H1 (cell line): Measurements from ENCODE around the gene RYR3. TPM values are rescaled to one million over a fixed set of nuclear protein-coding genes. Genes with fewer than 3 reads are reported as not detected.

ENCODE experiments used
- CTCF ChIA-PET: fragments of 300-600 bp; sonication (Branson Sonifier 250); formaldehyde crosslinking; loops from one replicate; lab custom pipeline; 2021; ENCODE audit not compliant: partially characterized antibody; lab: Charles Lee
- POLR2A ChIA-PET: fragments of 300-600 bp; sonication (Branson Sonifier 250); formaldehyde crosslinking; loops from one replicate; lab custom pipeline; 2021; ENCODE audit warnings: inconsistent platforms; ENCODE audit not compliant: partially characterized antibody; lab: Charles Lee
- DNase-seq, 2 experiments: peaks; one replicate each; pipeline versions ENCODE4 v3.0.0 to v3.0.0-alpha.2; 2010 to 2022; ENCODE audit warnings: low spot score in 2 of 2, low read depth in 1 of 2, mixed read lengths in 1 of 2
- FAIRE-seq: peaks from 2 replicates; lab custom pipeline; 2011; peaks lifted over from hg19 to GRCh38; lab: Jason Lieb, UNC
- H2AFZ ChIP-seq: 2 replicates; pipeline ENCODE4 v1.8.1; 2012; ENCODE audit warnings: low read length, inconsistent platforms
- H2AK5ac ChIP-seq: 2 replicates; pipeline ENCODE4 v1.6.1; 2013; ENCODE audit warnings: low read depth, low read length
- H2BK120ac ChIP-seq: replicated peaks from 2 replicates; pipeline ENCODE3; 2013; ENCODE audit warnings: low read depth, low read length, inconsistent platforms
- H2BK12ac ChIP-seq: 2 replicates; pipeline ENCODE4 v1.6.1; 2013; ENCODE audit warnings: low read depth, low read length
- H2BK15ac ChIP-seq: 2 replicates; pipeline ENCODE4 v1.6.1; 2013; ENCODE audit warnings: low read length
- H2BK20ac ChIP-seq: 2 replicates; pipeline ENCODE4 v1.6.1; 2013; ENCODE audit warnings: low read length
- H2BK5ac ChIP-seq: 2 replicates; pipeline ENCODE4 v1.6.1; 2013; ENCODE audit warnings: low read depth, low read length
- H3K14ac ChIP-seq: 2 replicates; pipeline ENCODE4 v1.6.1; 2013; ENCODE audit warnings: inconsistent platforms; ENCODE audit not compliant: insufficient read length
- H3K18ac ChIP-seq: 2 replicates; pipeline ENCODE4 v1.6.1; 2013; ENCODE audit warnings: low read length; ENCODE audit errors: extremely low read depth
- H3K23ac ChIP-seq: 2 replicates; pipeline ENCODE4 v1.6.1; 2013; ENCODE audit warnings: inconsistent platforms; ENCODE audit not compliant: insufficient read length
- H3K23me2 ChIP-seq: 2 replicates; pipeline ENCODE4 v1.6.1; 2013; ENCODE audit warnings: low read depth, low read length
- H3K27ac ChIP-seq: 2 replicates; pipeline ENCODE4 v1.6.1; 2011; ENCODE audit warnings: low read depth, low read length, inconsistent platforms
- H3K27me3 ChIP-seq, 4 experiments: replicated peaks in 1 of 4; 1 replicate in 1 of 4; 2 replicates in 3 of 4; pipeline versions ENCODE4 v1.6.1 to v1.8.1; 2011 to 2013; ENCODE audit warnings: low read length in 3 of 4, mild to moderate bottlenecking in 3 of 4, inconsistent platforms in 2 of 4, mixed read lengths in 2 of 4, moderate library complexity in 1 of 4; ENCODE audit not compliant: control insufficient read depth in 3 of 4, insufficient read depth in 3 of 4; ENCODE audit errors: extremely low read depth in 1 of 4
- H3K36me3 ChIP-seq, 4 experiments: 2 replicates each; pipeline versions ENCODE4 v1.6.1 to v1.8.1; 2011 to 2013; ENCODE audit warnings: mild to moderate bottlenecking in 4 of 4, low read length in 3 of 4, moderate library complexity in 2 of 4, control low read depth in 1 of 4, inconsistent platforms in 1 of 4; ENCODE audit not compliant: insufficient read depth in 4 of 4, control insufficient read depth in 2 of 4
- H3K4ac ChIP-seq: replicated peaks from 2 replicates; pipeline ENCODE3; 2013; ENCODE audit warnings: low read length, low read depth, mixed read lengths, inconsistent platforms; ENCODE audit not compliant: insufficient read length
- H3K4me1 ChIP-seq, 4 experiments: replicated peaks in 1 of 4; 1 replicate in 1 of 4; 2 replicates in 3 of 4; pipeline versions ENCODE4 v1.6.1 to v1.8.1; 2011 to 2013; ENCODE audit warnings: low read length in 3 of 4, inconsistent platforms in 2 of 4, mixed read lengths in 1 of 4; ENCODE audit not compliant: insufficient read depth in 4 of 4, control insufficient read depth in 3 of 4
- H3K4me2 ChIP-seq, 2 experiments: 2 replicates each; pipeline versions ENCODE4 v1.6.1 to v1.8.1; 2011 to 2013; ENCODE audit warnings: low read depth in 2 of 2, low read length in 2 of 2, control low read depth in 1 of 2, inconsistent platforms in 1 of 2, mild to moderate bottlenecking in 1 of 2; ENCODE audit not compliant: insufficient read depth in 1 of 2
- H3K4me3 ChIP-seq, 4 experiments: fragments of 200-600, 300-600 bp in 1 of 4; sonication (generic), shearing (Covaris generic), sonication (Bioruptor Twin) in 1 of 4; 2 replicates each; pipeline versions ENCODE4 v1.5.1 to v1.8.1; 2011 to 2016; ENCODE audit warnings: low read length in 4 of 4, low read depth in 3 of 4, control low read depth in 2 of 4, inconsistent platforms in 2 of 4, mild to moderate bottlenecking in 2 of 4, mixed read lengths in 1 of 4, moderate library complexity in 1 of 4; ENCODE audit not compliant: insufficient read depth in 2 of 4; ENCODE audit errors: extremely low read depth in 1 of 4
- H3K56ac ChIP-seq: replicated peaks from 2 replicates; pipeline ENCODE3; 2013; ENCODE audit warnings: low read depth, mild to moderate bottlenecking, mixed read lengths, low read length, inconsistent platforms; ENCODE audit not compliant: insufficient read length
- H3K79me1 ChIP-seq: 2 replicates; pipeline ENCODE4 v1.6.1; 2013; ENCODE audit warnings: low read depth, low read length, control low read depth
- H3K79me2 ChIP-seq, 2 experiments: 2 replicates each; pipeline versions ENCODE4 v1.6.1 to v1.8.1; 2012 to 2013; ENCODE audit warnings: low read length in 2 of 2, mild to moderate bottlenecking in 2 of 2, inconsistent platforms in 1 of 2; ENCODE audit not compliant: insufficient read depth in 2 of 2, control insufficient read depth in 1 of 2
- H3K9ac ChIP-seq, 4 experiments: replicated peaks in 1 of 4; 1 replicate in 1 of 4; 2 replicates in 3 of 4; pipeline versions ENCODE4 v1.6.1 to v1.8.1; 2011 to 2013; ENCODE audit warnings: low read depth in 3 of 4, low read length in 3 of 4, control low read depth in 2 of 4, mild to moderate bottlenecking in 2 of 4, moderate library complexity in 2 of 4, inconsistent platforms in 1 of 4; ENCODE audit errors: extremely low read depth in 1 of 4
- H3K9me3 ChIP-seq, 2 experiments: 2 replicates each; pipeline versions ENCODE4 v1.6.1 to v1.8.1; 2012 to 2013; ENCODE audit warnings: mild to moderate bottlenecking in 2 of 2, moderate library complexity in 2 of 2, control low read depth in 1 of 2, inconsistent platforms in 1 of 2, low read depth in 1 of 2, low read length in 1 of 2, mixed read lengths in 1 of 2; ENCODE audit not compliant: insufficient read depth in 2 of 2
- H4K20me1 ChIP-seq, 2 experiments: replicated peaks in 1 of 2; 2 replicates each; pipeline versions ENCODE3 to v1.8.1; 2011 to 2013; ENCODE audit warnings: inconsistent platforms in 2 of 2, low read length in 2 of 2, mild to moderate bottlenecking in 1 of 2; ENCODE audit not compliant: insufficient read depth in 2 of 2, control insufficient read depth in 1 of 2
- H4K5ac ChIP-seq: 2 replicates; pipeline ENCODE4 v1.6.1; 2013; ENCODE audit warnings: low read length, low read depth, mixed read lengths, inconsistent platforms; ENCODE audit not compliant: insufficient read length
- H4K8ac ChIP-seq: 2 replicates; pipeline ENCODE4 v1.8.0; 2013; ENCODE audit warnings: mild to moderate bottlenecking, moderate library complexity, low read length, inconsistent platforms; ENCODE audit not compliant: insufficient read depth; ENCODE audit errors: extremely low read depth
- H4K91ac ChIP-seq: replicated peaks from 2 replicates; pipeline ENCODE3; 2013; ENCODE audit warnings: low read length, mixed read lengths, inconsistent platforms; ENCODE audit not compliant: insufficient read length
- BCL11A ChIP-seq, 2 experiments: IDR thresholded peaks; one replicate each; pipeline ENCODE4 v1.6.1; 2011; ENCODE audit warnings: low read depth in 2 of 2, low read length in 2 of 2, mild to moderate bottlenecking in 2 of 2
- CBX5 ChIP-seq: fragments of 300-800, 300-1000 bp; sonication (generic); IDR thresholded peaks from 2 replicates; pipeline ENCODE4 v1.7.1; 2016; ENCODE audit warnings: antibody characterized with exemption, low read length, low read depth
- CTBP2 ChIP-seq: IDR thresholded peaks from 2 replicates; pipeline ENCODE4 v1.7.0; 2011; ENCODE audit warnings: borderline replicate concordance, mild to moderate bottlenecking, moderate library complexity, mixed read lengths, low read length; ENCODE audit not compliant: insufficient read depth, insufficient read length
- EGR1 ChIP-seq: IDR thresholded peaks from 2 replicates; pipeline ENCODE4 v1.6.1; 2011; ENCODE audit warnings: low read depth, low read length, borderline replicate concordance
- GABPA ChIP-seq: IDR thresholded peaks from 2 replicates; pipeline ENCODE4 v1.6.1; 2011; ENCODE audit warnings: mild to moderate bottlenecking, low read length, moderate library complexity, borderline replicate concordance; ENCODE audit not compliant: insufficient read depth
- GTF2F1 ChIP-seq: IDR thresholded peaks from 2 replicates; pipeline ENCODE4 v1.6.1; 2012; ENCODE audit warnings: low read depth, low read length, improper control_type of control experiment, borderline replicate concordance
- HDAC6 ChIP-seq: IDR thresholded peaks from one replicate; pipeline ENCODE4 v1.7.1; 2012; ENCODE audit warnings: low read depth, mild to moderate bottlenecking, inconsistent platforms, low read length, moderate library complexity
- KDM4A ChIP-seq: IDR thresholded peaks from one replicate; pipeline ENCODE4 v1.7.1; 2012; ENCODE audit warnings: low read depth, mild to moderate bottlenecking, moderate library complexity, low read length, inconsistent platforms; ENCODE audit not compliant: severe bottlenecking
- RAD21 ChIP-seq, 2 experiments: IDR thresholded peaks in 1 of 2; conservative IDR thresholded peaks in 1 of 2; 2 replicates each; pipeline ENCODE4 v1.6.1; 2011; ENCODE audit warnings: low read depth in 2 of 2, low read length in 2 of 2, improper control_type of control experiment in 1 of 2, inconsistent platforms in 1 of 2, mild to moderate bottlenecking in 1 of 2, moderate library complexity in 1 of 2
- RFX5 ChIP-seq: IDR thresholded peaks from 2 replicates; pipeline ENCODE4 v1.6.1; 2011; ENCODE audit warnings: low read depth, low read length, improper control_type of control experiment, borderline replicate concordance
- SAP30 ChIP-seq: fragments of 300-600 bp; sonication (generic); IDR thresholded peaks from 2 replicates; pipeline ENCODE4 v1.7.1; 2012; ENCODE audit warnings: low read length, moderate library complexity, mild to moderate bottlenecking, inconsistent platforms; ENCODE audit not compliant: insufficient read depth, insufficient replicate concordance
- SIRT6 ChIP-seq: IDR thresholded peaks from one replicate; pipeline ENCODE4 v1.7.1; 2012; ENCODE audit warnings: low read length, inconsistent platforms
- TAF1 ChIP-seq: IDR thresholded peaks from 2 replicates; pipeline ENCODE4 v1.6.1; 2011; ENCODE audit warnings: mild to moderate bottlenecking, low read depth, low read length
- WGBS, 2 experiments: shearing (Covaris generic) in 1 of 2; methylation state at CpG; one replicate each; pipeline versions ENCODE4 v1.1.6 to v1.1.7; 2013 to 2015; ENCODE audit warnings: low lambda C conversion rate in 2 of 2, mixed read lengths in 2 of 2, inconsistent platforms in 1 of 2, low coverage in 1 of 2, missing lambda C conversion rate in 1 of 2; ENCODE audit not compliant: insufficient replicate concordance in 2 of 2, insufficient coverage in 1 of 2, insufficient read length in 1 of 2; ENCODE audit errors: extremely low coverage in 1 of 2, missing lambda C conversion rate in 1 of 2; 5-methylcytosine and 5-hydroxymethylcytosine counted together
- polyA plus RNA-seq, 7 experiments: library from polyadenylated mRNA; depleted of rRNA in 3 of 7; stranded (reverse) in 5 of 7; unstranded in 2 of 7; fragments of >200 nt in 5 of 7; fragments of 200-250 nt in 2 of 7; gene quantifications; 1 replicate in 5 of 7; 2 replicates in 1 of 7; 4 replicates in 1 of 7; pipeline versions ENCODE4 v1.2.1 to v1.2.3, GENCODE V29; 2011 to 2013; ENCODE audit warnings: missing spikeins in 2 of 7, mixed read lengths in 2 of 7
- total RNA-seq: library from RNA; stranded (reverse); fragmentation: NEBNext Ultra II Directional; extraction: Animal tissue kit (Norgen Biotek cat#: 25700); gene quantifications from 2 replicates; pipeline ENCODE4 v1.2.1, GENCODE V29; 2021

RYR3 gene
- total and polyA plus RNA-seq, 2 of the 8 experiments (the other 6 are each of a cell fraction or from before 2014, with no cell fraction given) = 0.33 to 3.4 TPM

- Histone ChIP-seq H3K36me3 (no peaks in the 10 kb centered on the region), H4K5ac (no peak overlapping the region), H3K23ac (no peak overlapping the region), H4K8ac (no peak overlapping the region), H3K14ac (no peak overlapping the region), H2BK20ac (no peak overlapping the region), H3K27ac (no peak overlapping the region), H3K56ac (no peak overlapping the region), H4K20me1 (no peaks in the 10 kb centered on the region), H3K9ac (no peak overlapping the region), H4K91ac (no peak overlapping the region), H2BK15ac (no peak overlapping the region), H2AK5ac (no peak overlapping the region), H2AFZ (no peak overlapping the region), H3K4me1 (no peaks in the 10 kb centered on the region), H3K4ac (no peak overlapping the region), H3K27me3 (no peaks in the 10 kb centered on the region), H3K79me1 (no peaks in the 10 kb centered on the region), H3K4me2 (no peak overlapping the region), H2BK12ac (no peak overlapping the region), H2BK120ac (no peak overlapping the region), H3K9me3 (no peaks in the 10 kb centered on the region), H3K23me2 (no peaks in the 10 kb centered on the region), H2BK5ac (no peak overlapping the region), H3K18ac (no peak overlapping the region), H3K79me2 (no peaks in the 10 kb centered on the region), H3K4me3 (no peak overlapping the region)
- FAIRE-seq = no peak
- WGBS, 2 experiments = 89% methylated on average over 3 of the region's 3 CpGs; no CpG with 5 or more reads in 1 of the 2 experiments
- ChIA-PET POLR2A (no interaction called here), CTCF (interaction anchor here (0.6 to 0.9 kb wide), 2 partner anchors 80 to 140 kb away, joined by 3 to 4 read pairs; no protein-coding TSS in a partner anchor)
- no peak for DNase-seq
- TF ChIP-seq TAF1 (no peak), SIRT6 (no peak), BCL11A (IDR thresholded peaks at IDR 0.05; ENCODE audit: low read depth in 2 of 2, low read length in 2 of 2) (no peak), GTF2F1 (no peak), CBX5 (no peak), EGR1 (no peak), HDAC6 (no peak), GABPA (no peak), RAD21 (IDR thresholded peaks at IDR 0.05 in 1 of 2, conservative IDR thresholded peaks at IDR 0.05 in 1 of 2; ENCODE audit: low read depth in 2 of 2, low read length in 2 of 2) (no peak), RFX5 (no peak), KDM4A (no peak), SAP30 (no peak), CTBP2 (no peak)
These were observed 60.4 kb downstream of the RYR3 start for GRCh38 chr15:33371159-33371558.
